ENCODE measurements around the gene SPINDOC.

Gene SPINDOC

GRCh38 chr11:63813035-63813562 lies at the start of gene SPINDOC:
Gene SPINDOC, plus strand, starts transcription at chr11:63813456. Its CDS starts 231 bp downstream, at chr11:63813687.
- Histone ChIP-seq H3K27me3 (ENCODE audit: insufficient read depth, low read depth, severe bottlenecking) (no peaks in the 10 kb centered on the region), H3K9me3 (ENCODE audit: severe bottlenecking) (no peaks in the 10 kb centered on the region), H3K4me3 (ENCODE audit: low read depth, low read length) (peak within 1 kb of the TSS; percentile 97), H3K36me3 (peaks cover 33% of the 10 kb centered on the region), H3K27ac (peak within 1 kb of the TSS; percentile 95)
- DNase-seq, result peak; percentile 84
- no peak for TF ChIP-seq CTCF (IDR thresholded peaks at IDR 0.05; ENCODE audit: low read depth, low read length)

GRCh38 chr11:63763496-63764339 lies 49.5 kb upstream of the SPINDOC start:
- DNase-seq, result no peak
- Histone ChIP-seq H3K9me3 (ENCODE audit: severe bottlenecking) (no peaks in the 10 kb centered on the region), H3K27ac (no peak overlapping the region), H3K27me3 (ENCODE audit: insufficient read depth, low read depth, severe bottlenecking) (no peaks in the 10 kb centered on the region), H3K36me3 (peaks cover 48% of the 10 kb centered on the region), H3K4me3 (ENCODE audit: low read depth, low read length) (no peak overlapping the region)
- no peak for TF ChIP-seq CTCF (IDR thresholded peaks at IDR 0.05; ENCODE audit: low read depth, low read length)

- Histone ChIP-seq H3K36me3 (peaks cover 48% of the 10 kb centered on the region), H3K27me3 (ENCODE audit: insufficient read depth, low read depth, severe bottlenecking) (no peaks in the 10 kb centered on the region), H3K4me3 (ENCODE audit: low read depth, low read length) (no peak overlapping the region), H3K9me3 (ENCODE audit: severe bottlenecking) (no peaks in the 10 kb centered on the region), H3K27ac (no peak overlapping the region)
- TF ChIP-seq CTCF (IDR thresholded peaks at IDR 0.05; ENCODE audit: low read depth, low read length), result no peak
- no peak for DNase-seq
Observed at GRCh38 chr11:63764340-63764678, 48.9 kb upstream of the SPINDOC start.

GRCh38 chr11:63764679-63765647 lies 48.3 kb upstream of the SPINDOC start:
- H3K9me3 ChIP-seq (ENCODE audit: severe bottlenecking), result no peaks in the 10 kb centered on the region
- TF ChIP-seq CTCF (IDR thresholded peaks at IDR 0.05; ENCODE audit: low read depth, low read length), result no peak
- H3K27me3 ChIP-seq (ENCODE audit: insufficient read depth, low read depth, severe bottlenecking), result no peaks in the 10 kb centered on the region
- no peak overlapping the region for H3K4me3 ChIP-seq (ENCODE audit: low read depth, low read length)
- peaks cover 47% of the 10 kb centered on the region for H3K36me3 ChIP-seq
- H3K27ac ChIP-seq, result no peak overlapping the region
- DNase-seq, result no peak

- peaks cover 39% of the 10 kb centered on the region for H3K36me3 ChIP-seq
- DNase-seq, result no peak
- no peak overlapping the region for H3K27ac ChIP-seq
- no peak for TF ChIP-seq CTCF (IDR thresholded peaks at IDR 0.05; ENCODE audit: low read depth, low read length)
- H3K4me3 ChIP-seq (ENCODE audit: low read depth, low read length), result no peak overlapping the region
- no peaks in the 10 kb centered on the region for H3K27me3 ChIP-seq (ENCODE audit: insufficient read depth, low read depth, severe bottlenecking)
- no peaks in the 10 kb centered on the region for H3K9me3 ChIP-seq (ENCODE audit: severe bottlenecking)
Observed at GRCh38 chr11:63765688-63766241, 47.5 kb upstream of the SPINDOC start.

All from WERI-Rb-1 (cell line).